Suprapubic skin (tissue), 4 donors: ENCODE measurements around the gene EPHA6. TPM values are rescaled to one million over a fixed set of nuclear protein-coding genes. Genes with fewer than 3 reads are reported as not detected.

Experiments
- DNase-seq, 2 donors: peaks; one replicate each; pipeline ENCODE4 v3.0.0-alpha.2; 2019; ENCODE audit warnings: low spot score in 2 of 2
- H3K27ac ChIP-seq: fragments of 200-600 bp; sonication (generic); one replicate; pipeline ENCODE4 v1.5.1; 2019
- H3K27me3 ChIP-seq: fragments of 200-600 bp; sonication (generic); one replicate; pipeline ENCODE4 v1.5.1; 2019
- H3K36me3 ChIP-seq: fragments of 200-600 bp; sonication (generic); one replicate; pipeline ENCODE4 v1.5.1; 2019
- H3K4me1 ChIP-seq: fragments of 200-600 bp; sonication (generic); one replicate; pipeline ENCODE4 v1.5.1; 2019
- H3K4me3 ChIP-seq: fragments of 200-600 bp; sonication (generic); one replicate; pipeline ENCODE4 v1.5.1; 2019; ENCODE audit warnings: mild to moderate bottlenecking
- H3K9me3 ChIP-seq: fragments of 200-600 bp; sonication (generic); one replicate; pipeline ENCODE4 v1.5.1; 2019
- CTCF ChIP-seq, 2 donors: fragments of 200-600 bp in 1 of 2; fragments of 450-650 bp in 1 of 2; sonication (generic) in 1 of 2; IDR thresholded peaks; one replicate each; pipeline ENCODE4 v1.5.1; 2016 to 2019; ENCODE audit warnings: antibody characterized with exemption in 2 of 2, mild to moderate bottlenecking in 1 of 2, moderate library complexity in 1 of 2
- EP300 ChIP-seq: sonication (generic); formaldehyde crosslinking; IDR thresholded peaks from one replicate; pipeline ENCODE4 v1.6.1; 2017; ENCODE audit warnings: antibody characterized with exemption
- POLR2A ChIP-seq, 2 donors: fragments of 450-650 bp; IDR thresholded peaks; one replicate each; pipeline ENCODE4 v1.6.1; 2017; ENCODE audit warnings: antibody characterized with exemption in 2 of 2, mild to moderate bottlenecking in 2 of 2, moderate library complexity in 2 of 2
- POLR2AphosphoS5 ChIP-seq, 3 donors: sonication (generic); formaldehyde crosslinking; IDR thresholded peaks; one replicate each; pipeline ENCODE4 v1.6.1; 2017; ENCODE audit warnings: antibody characterized with exemption in 3 of 3
- WGBS: methylation state at CpG from one replicate; pipeline ENCODE4 v1.1.5; 2018; 5-methylcytosine and 5-hydroxymethylcytosine counted together
- total RNA-seq, 4 donors: library from RNA; depleted of rRNA; stranded (reverse); fragments of >200 nt; gene quantifications; one replicate each; pipeline ENCODE4 v1.1.0, GENCODE V29; 2016

The EPHA6 gene
- total RNA-seq, 4 donors from 2014 or later, result not detected

DNA sequence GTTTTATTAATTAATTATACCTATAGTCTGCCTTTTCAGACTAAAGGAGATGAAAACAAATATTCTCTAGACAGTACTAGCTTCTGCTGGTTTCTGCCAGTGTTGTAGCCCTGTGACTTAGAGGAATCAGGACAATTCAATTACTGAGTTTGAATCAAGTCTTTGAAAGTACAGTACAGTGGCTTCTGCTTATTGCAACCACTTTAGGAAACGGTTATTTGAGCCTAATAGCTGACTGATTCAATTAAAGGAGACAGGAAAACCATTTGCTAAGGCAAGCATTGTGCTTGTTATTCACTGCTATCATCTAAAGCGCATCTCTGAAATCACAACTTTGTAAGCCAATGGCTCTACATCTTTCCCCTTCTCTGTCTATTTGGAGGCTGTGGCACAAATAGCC, 860.1 kb downstream of the EPHA6 start:
- H3K4me1 ChIP-seq, result no peaks in the 10 kb centered on the region
- no peaks in the 10 kb centered on the region for H3K36me3 ChIP-seq
- H3K27ac ChIP-seq, result no peak overlapping the region
- no peak overlapping the region for H3K4me3 ChIP-seq
- H3K27me3 ChIP-seq, result no peaks in the 10 kb centered on the region
- DNase-seq, result no peak
- no peaks in the 10 kb centered on the region for H3K9me3 ChIP-seq
- TF ChIP-seq CTCF (IDR thresholded peaks at IDR 0.05) (no peak), POLR2A (IDR thresholded peaks at IDR 0.05) (no peak), EP300 (no peak)
- 75% methylated on average over 2 of the region's 2 CpGs for WGBS

- no peaks in the 10 kb centered on the region for H3K36me3 ChIP-seq
Observed at GRCh38 chr3:97680210-97680609, 865.8 kb downstream of the EPHA6 start.

GRCh38 chr3:97680696-97681095, 866.3 kb downstream of the EPHA6 start:
- TF ChIP-seq POLR2A (IDR thresholded peaks at IDR 0.05) (no peak), POLR2AphosphoS5 (IDR thresholded peaks at IDR 0.05) (no peak), CTCF (IDR thresholded peaks at IDR 0.05) (no peak), EP300 (no peak)

More at GRCh38 chr3:97680210-97680609, 865.8 kb downstream of the EPHA6 start:
- TF ChIP-seq CTCF (IDR thresholded peaks at IDR 0.05) (no peak), EP300 (no peak), POLR2AphosphoS5 (IDR thresholded peaks at IDR 0.05) (no peak), POLR2A (IDR thresholded peaks at IDR 0.05) (no peak)
- Histone ChIP-seq H3K27me3 (no peaks in the 10 kb centered on the region), H3K4me1 (no peaks in the 10 kb centered on the region), H3K4me3 (no peak overlapping the region), H3K27ac (no peak overlapping the region), H3K9me3 (no peaks in the 10 kb centered on the region)
- DNase-seq, result no peak

DNA sequence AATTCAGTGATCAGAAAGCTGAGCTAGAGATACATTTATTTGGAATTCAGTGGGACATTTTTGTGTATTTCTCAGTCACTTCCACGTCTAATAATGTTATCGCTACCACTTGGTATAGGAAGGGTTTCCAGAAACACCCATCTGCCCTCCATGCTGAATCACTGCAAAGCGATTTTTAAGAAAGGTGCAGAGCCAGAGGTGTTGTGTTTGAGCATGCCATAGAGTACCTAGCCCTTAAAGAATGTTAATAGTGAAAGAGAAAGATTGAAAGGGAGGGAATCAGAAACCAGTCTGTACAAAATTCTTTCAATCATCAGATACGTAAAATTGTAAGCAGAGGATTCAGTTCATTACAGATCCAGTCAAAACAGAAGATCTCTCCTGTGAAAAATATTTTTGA, 870.1 kb downstream of the EPHA6 start:
- DNase-seq, result no peak
- WGBS, result 51% methylated on average over 4 of the region's 4 CpGs
- no peaks in the 10 kb centered on the region for H3K4me1 ChIP-seq
- no peak overlapping the region for H3K27ac ChIP-seq
- H3K27me3 ChIP-seq, result no peaks in the 10 kb centered on the region
- TF ChIP-seq EP300, result no peak
- no peak for TF ChIP-seq POLR2A (IDR thresholded peaks at IDR 0.05)
- TF ChIP-seq CTCF (IDR thresholded peaks at IDR 0.05), result no peak
- TF ChIP-seq POLR2AphosphoS5 (IDR thresholded peaks at IDR 0.05), result no peak
- H3K4me3 ChIP-seq, result no peak overlapping the region
- H3K36me3 ChIP-seq, result no peaks in the 10 kb centered on the region
- no peaks in the 10 kb centered on the region for H3K9me3 ChIP-seq

More at GRCh38 chr3:97680696-97681095, 866.3 kb downstream of the EPHA6 start:
- Histone ChIP-seq H3K27me3 (no peaks in the 10 kb centered on the region), H3K27ac (no peak overlapping the region), H3K4me3 (no peak overlapping the region), H3K36me3 (no peaks in the 10 kb centered on the region), H3K4me1 (no peaks in the 10 kb centered on the region), H3K9me3 (no peaks in the 10 kb centered on the region)
- DNase-seq, result no peak

DNA sequence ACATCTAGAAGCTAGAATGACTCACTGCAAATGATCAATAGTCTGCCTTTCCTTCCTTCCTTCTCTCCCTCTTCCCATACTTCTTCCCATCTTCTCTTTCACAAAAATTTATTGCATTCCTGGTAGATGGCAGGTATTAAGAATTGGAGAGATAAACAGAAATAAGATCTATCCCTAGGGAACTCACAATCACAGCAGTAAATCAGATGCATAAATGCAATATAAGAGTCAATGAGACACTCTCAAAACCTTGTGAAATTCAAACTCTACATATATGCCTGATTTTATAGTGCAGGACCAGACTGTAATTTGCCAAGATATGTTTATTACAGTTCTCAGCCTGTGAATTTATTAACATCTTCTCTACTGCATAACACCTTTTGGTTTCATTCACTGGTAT, 871.9 kb downstream of the EPHA6 start:
- no peaks in the 10 kb centered on the region for H3K9me3 ChIP-seq
- TF ChIP-seq CTCF (IDR thresholded peaks at IDR 0.05) (no peak), EP300 (no peak), POLR2AphosphoS5 (IDR thresholded peaks at IDR 0.05) (no peak), POLR2A (IDR thresholded peaks at IDR 0.05) (no peak)

More for the DNA sequence above, 871.9 kb downstream of the EPHA6 start:
- H3K4me1 ChIP-seq, result no peaks in the 10 kb centered on the region
- H3K27ac ChIP-seq, result no peak overlapping the region
- no peak overlapping the region for H3K4me3 ChIP-seq
- no peak for DNase-seq
- no peaks in the 10 kb centered on the region for H3K36me3 ChIP-seq
- H3K27me3 ChIP-seq, result no peaks in the 10 kb centered on the region
